Measurements from ENCODE around the gene TNFRSF25.

GRCh38 chr1:6484826-6485167, 18.8 kb upstream of the TNFRSF25 start:
- TF ChIP-seq NR1H2 (CRISPR knock-in tag; IDR thresholded peaks at IDR 0.05) (no peak), SP1 (CRISPR knock-in tag; conservative IDR thresholded peaks at IDR 0.05) (no peak), NFE2L1 (CRISPR knock-in tag; IDR thresholded peaks at IDR 0.05) (no peak), ZNF671 (CRISPR knock-in tag; IDR thresholded peaks at IDR 0.05) (no peak), CTCF (IDR thresholded peaks at IDR 0.05) (no peak), RELA (CRISPR knock-in tag; IDR thresholded peaks at IDR 0.05; ENCODE audit: borderline replicate concordance) (peak; percentile 37; the same call in 1 of the 2 replicates), ETV6 (CRISPR knock-in tag; IDR thresholded peaks at IDR 0.05) (no peak)
